WERI-Rb-1 (cell line): ENCODE results near the gene PRICKLE2.

Experiments
- DNase-seq: peaks from one replicate; pipeline ENCODE4 v3.0.0-alpha.2; 2020
- H3K27ac ChIP-seq: fragments of 250-450 bp; sonication (Bioruptor Pico); 2 replicates; pipeline ENCODE4 v1.5.1; 2020; ENCODE audit warnings: mild to moderate bottlenecking, moderate library complexity
- H3K27me3 ChIP-seq: fragments of 250-450 bp; sonication (Bioruptor Pico); 2 replicates; pipeline ENCODE4 v1.5.1; 2021; ENCODE audit warnings: mild to moderate bottlenecking, low read depth, moderate library complexity; ENCODE audit not compliant: insufficient read depth, severe bottlenecking
- H3K36me3 ChIP-seq: fragments of 250-450 bp; sonication (Bioruptor Pico); 2 replicates; pipeline ENCODE4 v1.5.1; 2020; ENCODE audit warnings: mild to moderate bottlenecking, moderate library complexity
- H3K4me3 ChIP-seq: 2 replicates; pipeline ENCODE4 v1.5.1; 2011; ENCODE audit warnings: low read depth, mild to moderate bottlenecking, control low read depth, low read length
- H3K9me3 ChIP-seq: fragments of 250-450 bp; sonication (Bioruptor Pico); 2 replicates; pipeline ENCODE4 v1.5.1; 2021; ENCODE audit warnings: mild to moderate bottlenecking, moderate library complexity; ENCODE audit not compliant: severe bottlenecking
- TF ChIP-seq, protein P1 (sequence below): IDR thresholded peaks from 2 replicates; pipeline ENCODE4 v1.5.1; 2011; ENCODE audit warnings: low read depth, mild to moderate bottlenecking, control low read depth, inconsistent platforms, low read length

PRICKLE2 gene

DNA sequence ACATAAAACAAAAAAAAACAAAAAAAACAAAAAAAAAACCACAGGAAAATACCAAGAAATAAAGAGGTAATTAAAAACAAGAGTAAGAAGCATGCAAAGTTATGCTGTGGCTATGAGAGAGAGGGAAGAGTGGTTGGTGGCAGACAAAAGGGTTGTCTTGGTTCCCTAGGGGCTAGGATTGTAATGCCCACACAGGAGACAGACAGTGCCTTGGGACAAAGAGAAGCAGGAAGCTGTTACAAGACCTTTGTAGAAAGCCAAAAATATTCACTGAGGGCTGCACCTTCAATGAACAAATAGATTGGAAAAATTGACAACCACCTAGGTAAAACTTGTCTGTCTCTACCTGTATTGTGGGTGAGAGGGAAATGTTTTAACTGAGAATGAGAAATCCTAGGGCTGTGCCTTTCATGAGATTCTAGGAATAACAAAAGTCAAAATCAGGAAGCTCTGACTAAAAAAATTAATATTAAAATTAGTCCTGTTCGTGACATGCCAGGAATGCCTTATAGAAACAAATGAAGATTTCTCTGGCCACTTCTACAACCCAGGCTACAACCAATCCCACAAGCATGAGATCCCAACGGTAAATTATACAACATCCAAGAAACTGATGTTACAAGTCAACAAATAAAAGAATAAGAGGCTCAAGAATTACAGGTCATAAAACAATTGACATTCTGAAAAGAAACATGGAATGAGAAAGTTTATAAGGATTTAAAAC, 45.0 kb upstream of the PRICKLE2 start:
- Histone ChIP-seq H3K36me3 (no peaks in the 10 kb centered on the region), H3K4me3 (no peak overlapping the region), H3K27me3 (no peaks in the 10 kb centered on the region), H3K27ac (no peak overlapping the region), H3K9me3 (no peaks in the 10 kb centered on the region)
- no peak for DNase-seq
- TF ChIP-seq, protein P1, sequence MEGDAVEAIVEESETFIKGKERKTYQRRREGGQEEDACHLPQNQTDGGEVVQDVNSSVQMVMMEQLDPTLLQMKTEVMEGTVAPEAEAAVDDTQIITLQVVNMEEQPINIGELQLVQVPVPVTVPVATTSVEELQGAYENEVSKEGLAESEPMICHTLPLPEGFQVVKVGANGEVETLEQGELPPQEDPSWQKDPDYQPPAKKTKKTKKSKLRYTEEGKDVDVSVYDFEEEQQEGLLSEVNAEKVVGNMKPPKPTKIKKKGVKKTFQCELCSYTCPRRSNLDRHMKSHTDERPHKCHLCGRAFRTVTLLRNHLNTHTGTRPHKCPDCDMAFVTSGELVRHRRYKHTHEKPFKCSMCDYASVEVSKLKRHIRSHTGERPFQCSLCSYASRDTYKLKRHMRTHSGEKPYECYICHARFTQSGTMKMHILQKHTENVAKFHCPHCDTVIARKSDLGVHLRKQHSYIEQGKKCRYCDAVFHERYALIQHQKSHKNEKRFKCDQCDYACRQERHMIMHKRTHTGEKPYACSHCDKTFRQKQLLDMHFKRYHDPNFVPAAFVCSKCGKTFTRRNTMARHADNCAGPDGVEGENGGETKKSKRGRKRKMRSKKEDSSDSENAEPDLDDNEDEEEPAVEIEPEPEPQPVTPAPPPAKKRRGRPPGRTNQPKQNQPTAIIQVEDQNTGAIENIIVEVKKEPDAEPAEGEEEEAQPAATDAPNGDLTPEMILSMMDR: no peak

DNA sequence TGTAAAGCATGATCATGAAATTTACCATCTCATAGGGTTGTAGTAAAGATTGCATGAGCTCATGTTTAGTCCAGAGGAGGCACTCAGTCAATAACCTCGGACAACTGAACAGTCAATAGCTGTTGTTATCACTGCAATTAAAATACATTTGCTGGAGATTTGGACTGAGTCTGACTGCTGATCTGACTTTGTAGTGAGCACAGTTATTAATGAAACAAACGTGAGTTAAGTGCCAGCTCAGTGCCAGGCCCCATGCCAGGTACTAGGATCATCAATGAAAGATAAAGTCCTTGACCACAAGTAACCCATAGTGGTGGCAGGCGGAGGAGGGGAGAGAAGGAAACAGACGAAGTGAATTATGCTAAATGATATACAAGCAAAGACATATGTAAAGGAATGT, 43.7 kb upstream of the PRICKLE2 start:
- H3K4me3 ChIP-seq: no peak overlapping the region
- no peaks in the 10 kb centered on the region for H3K36me3 ChIP-seq
- no peak for DNase-seq
- H3K9me3 ChIP-seq: no peaks in the 10 kb centered on the region
- no peaks in the 10 kb centered on the region for H3K27me3 ChIP-seq
- TF ChIP-seq, protein P1: no peak
- H3K27ac ChIP-seq: no peak overlapping the region

DNA sequence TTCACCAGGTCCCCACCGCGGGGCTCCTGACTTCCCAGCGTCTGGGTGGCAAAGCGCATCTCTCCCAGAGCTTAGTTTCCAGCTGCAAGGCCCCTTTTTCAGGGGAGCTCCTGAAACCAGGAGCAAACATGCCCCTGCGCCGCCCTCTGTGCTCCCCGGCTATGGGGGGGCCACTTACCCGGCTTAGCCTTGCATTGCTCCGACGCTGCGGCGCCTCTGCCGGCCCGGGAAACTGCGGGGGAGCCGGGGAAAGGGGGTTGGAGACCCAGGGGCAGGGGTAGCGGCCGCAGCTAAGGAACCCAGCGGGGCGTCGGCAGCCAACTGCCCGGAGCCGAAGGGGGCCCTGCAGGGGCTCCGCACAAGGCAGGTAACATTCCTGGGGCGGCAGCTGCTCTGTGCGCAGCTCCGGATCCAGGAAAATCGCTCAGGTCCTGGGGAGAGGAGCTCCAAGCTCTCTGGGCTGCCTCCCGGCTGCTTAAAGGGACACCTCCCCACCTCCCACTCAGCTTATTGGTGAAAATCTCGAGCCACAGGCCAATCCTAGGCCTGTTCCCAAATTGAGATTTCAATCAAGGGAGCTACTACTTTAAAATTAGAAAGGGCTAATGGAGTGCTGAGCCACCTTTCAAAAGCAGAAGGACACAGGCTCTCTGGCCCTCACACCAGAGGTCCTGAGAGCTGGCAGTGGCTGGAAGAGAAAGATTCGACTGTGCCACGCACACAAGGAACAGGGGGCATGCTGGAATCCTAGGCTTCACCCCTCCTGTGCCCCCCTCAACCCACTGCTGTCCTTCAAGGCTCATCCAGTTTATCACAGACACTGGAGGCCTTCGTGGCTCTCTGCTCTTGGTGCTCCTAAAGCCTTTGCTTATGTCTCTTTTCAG, 42.7 kb upstream of the PRICKLE2 start:
- Histone ChIP-seq H3K27me3 (no peaks in the 10 kb centered on the region), H3K27ac (peak overlapping the region; percentile 89), H3K9me3 (no peaks in the 10 kb centered on the region), H3K4me3 (peak overlapping the region; percentile 76), H3K36me3 (0 out of 2 replicates have a peak, but pooled peaks cover 1% of the 10 kb centered on the region)
- TF ChIP-seq, protein P1: no peak
- peak; percentile 74 for DNase-seq

DNA sequence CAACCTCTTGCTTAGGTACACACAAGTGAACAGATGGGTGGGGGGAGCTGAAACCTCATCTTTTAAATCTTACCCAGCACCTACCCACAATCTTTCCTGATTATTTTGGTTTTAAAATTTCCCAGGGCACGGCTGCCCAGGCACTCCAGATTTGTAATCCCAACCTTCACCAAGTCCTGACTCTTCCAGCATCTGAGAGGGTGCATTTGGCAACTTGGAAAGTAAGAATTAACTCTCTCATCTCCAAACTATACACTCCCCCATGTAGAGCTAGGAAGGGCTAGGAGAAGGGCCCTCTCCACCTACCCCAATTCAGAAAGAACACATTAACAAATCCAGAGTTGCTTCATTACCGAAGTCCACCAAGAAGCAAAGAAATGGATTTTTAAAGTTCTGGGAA, 41.7 kb upstream of the PRICKLE2 start:
- peak overlapping the region; percentile 76 for H3K4me3 ChIP-seq
- no peaks in the 10 kb centered on the region for H3K27me3 ChIP-seq
- H3K27ac ChIP-seq: peak overlapping the region; percentile 89
- H3K9me3 ChIP-seq: no peaks in the 10 kb centered on the region
- peaks cover 5% of the 10 kb centered on the region; the same call in 1 of the 2 replicates for H3K36me3 ChIP-seq
- TF ChIP-seq, protein P1: no peak
- DNase-seq: peak; percentile 22

DNA sequence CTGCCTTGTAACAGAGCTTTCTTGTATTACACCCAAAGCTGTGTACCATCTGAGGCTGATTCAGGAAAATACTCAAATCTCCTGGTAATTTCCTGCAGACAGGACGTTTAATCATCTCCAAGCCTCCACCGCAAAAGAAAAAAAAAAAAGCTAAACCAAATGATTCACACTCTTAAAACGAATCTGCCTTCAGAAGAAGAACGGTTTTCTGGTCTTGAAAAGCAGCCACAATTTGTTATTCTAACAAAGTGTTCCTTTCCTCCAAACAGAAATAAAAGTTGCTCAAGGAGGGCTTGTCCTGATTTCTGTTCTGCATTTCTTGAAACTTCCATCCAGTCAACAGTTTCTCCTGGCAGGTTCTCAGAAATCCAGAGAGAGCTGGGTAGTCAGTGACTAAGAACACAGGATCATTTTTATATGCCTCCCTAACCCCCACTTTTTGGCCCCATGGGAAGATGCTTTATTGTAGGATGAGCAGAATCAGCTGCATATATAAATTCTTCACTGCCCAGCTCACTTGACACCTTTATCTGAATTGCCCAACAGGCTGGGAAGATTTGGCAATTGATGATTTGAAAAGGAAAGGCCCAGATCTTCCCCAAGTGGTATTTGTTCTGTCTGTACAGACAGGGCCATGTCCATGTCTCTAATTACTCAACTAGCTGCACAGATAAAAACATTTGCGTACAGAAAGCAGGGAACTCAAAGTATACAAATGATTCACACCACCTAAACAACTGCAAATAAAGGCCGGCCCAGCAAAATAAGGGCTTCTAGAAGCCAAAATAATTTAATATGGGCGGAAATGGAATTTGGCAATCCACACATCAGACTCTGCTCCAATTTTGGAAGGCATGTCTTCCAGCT, 41.0 kb upstream of the PRICKLE2 start:
- Histone ChIP-seq H3K27ac (peak overlapping the region; percentile 89), H3K36me3 (peaks cover 10% of the 10 kb centered on the region), H3K4me3 (peak overlapping the region; percentile 76), H3K9me3 (no peaks in the 10 kb centered on the region), H3K27me3 (no peaks in the 10 kb centered on the region)
- TF ChIP-seq, protein P1: no peak
- no peak for DNase-seq
